ENCODE results near the gene CDHR5.

CDHR5 gene

GRCh38 chr11:643849-644738 is 19.3 kb upstream of the CDHR5 start:
- DNase-seq, result no peak

DNA sequence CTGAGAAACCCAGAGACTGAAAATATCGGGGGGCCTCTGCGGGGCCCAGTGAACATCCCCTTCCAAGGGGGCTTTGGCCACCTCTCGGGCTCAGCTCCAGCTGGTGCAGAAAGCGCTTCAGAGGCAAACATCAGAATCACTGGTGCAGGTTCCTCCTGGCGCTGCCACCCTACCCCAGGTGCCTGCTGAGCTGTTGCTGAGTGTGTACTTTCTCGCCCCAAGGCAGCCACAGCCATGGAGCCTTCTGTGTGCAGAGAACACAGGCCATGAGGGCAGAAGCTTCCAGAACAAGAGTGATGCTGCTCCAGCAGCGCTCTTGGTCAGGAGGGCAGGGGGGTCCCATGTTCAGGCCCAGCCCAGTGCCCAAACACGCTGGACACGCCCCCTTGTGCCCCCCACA is 18.6 kb upstream of the CDHR5 start:
- no peak for DNase-seq

DNA sequence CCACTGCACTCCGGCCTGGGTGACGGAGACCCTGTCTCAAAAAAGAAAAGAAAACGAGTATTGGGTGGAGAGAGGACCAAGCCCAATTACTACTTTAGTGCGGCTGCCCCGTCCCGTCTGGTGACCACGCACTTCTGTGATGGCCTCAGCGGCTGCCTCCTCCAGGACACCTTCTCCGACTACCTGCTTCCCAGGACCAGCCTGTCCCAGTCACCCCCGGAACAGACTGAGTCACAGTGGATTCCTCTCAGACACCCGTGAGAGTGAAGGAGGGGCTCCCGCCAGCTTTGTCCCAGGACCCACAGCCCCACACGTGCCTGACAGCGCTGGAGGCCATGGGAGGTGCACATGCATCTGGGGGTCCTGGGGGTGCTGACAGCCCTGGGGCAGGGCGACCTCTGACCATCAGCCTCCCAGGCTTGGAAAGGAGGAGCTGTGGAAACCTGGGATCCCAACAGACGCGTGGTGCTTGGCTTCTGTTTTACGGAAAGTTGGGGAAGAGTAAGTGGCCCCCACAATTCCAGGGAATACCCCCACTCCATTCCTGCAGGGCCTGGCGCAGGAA is 17.1 kb upstream of the CDHR5 start:
- no peak for DNase-seq

- DNase-seq, result no peak
These were observed 15.4 kb upstream of the CDHR5 start for GRCh38 chr11:640021-640706.

- DNase-seq, result no peak
These were observed 14.7 kb upstream of the CDHR5 start for GRCh38 chr11:639332-639955.

DNA sequence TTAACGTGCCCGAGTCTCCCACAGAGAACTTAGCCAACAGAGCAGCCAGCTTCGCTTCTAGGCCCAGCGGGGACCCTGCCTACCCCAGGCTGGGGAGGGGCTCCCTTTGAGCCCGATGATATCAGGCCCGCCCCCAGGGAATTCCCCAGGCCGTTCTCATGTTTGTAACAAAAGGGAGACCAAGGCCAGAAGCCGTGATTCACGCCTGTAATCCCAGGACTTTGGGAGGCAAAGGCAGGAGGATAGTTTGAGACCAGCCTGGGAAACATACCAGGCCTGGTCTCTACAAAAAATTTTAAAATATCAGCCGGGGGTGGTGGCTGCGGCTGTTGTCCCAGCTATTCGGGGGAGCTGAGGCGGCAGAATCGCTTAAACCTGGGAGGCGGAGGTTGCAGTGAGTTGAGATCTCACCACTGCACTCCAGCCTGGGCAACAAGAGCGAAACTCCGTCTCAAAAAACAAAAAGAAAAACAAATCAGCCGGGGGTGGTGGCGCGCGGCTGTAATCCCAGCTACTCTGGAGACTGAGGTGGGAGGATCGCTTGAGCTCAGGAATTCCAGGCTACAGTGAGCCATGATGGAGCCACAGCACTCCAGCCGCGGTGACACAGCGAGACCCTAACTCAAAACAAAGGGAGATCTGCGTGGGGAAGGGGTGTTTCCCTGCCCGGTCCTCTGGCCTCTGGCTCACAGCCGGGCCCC is 14.0 kb upstream of the CDHR5 start:
- DNase-seq, result no peak

DNA sequence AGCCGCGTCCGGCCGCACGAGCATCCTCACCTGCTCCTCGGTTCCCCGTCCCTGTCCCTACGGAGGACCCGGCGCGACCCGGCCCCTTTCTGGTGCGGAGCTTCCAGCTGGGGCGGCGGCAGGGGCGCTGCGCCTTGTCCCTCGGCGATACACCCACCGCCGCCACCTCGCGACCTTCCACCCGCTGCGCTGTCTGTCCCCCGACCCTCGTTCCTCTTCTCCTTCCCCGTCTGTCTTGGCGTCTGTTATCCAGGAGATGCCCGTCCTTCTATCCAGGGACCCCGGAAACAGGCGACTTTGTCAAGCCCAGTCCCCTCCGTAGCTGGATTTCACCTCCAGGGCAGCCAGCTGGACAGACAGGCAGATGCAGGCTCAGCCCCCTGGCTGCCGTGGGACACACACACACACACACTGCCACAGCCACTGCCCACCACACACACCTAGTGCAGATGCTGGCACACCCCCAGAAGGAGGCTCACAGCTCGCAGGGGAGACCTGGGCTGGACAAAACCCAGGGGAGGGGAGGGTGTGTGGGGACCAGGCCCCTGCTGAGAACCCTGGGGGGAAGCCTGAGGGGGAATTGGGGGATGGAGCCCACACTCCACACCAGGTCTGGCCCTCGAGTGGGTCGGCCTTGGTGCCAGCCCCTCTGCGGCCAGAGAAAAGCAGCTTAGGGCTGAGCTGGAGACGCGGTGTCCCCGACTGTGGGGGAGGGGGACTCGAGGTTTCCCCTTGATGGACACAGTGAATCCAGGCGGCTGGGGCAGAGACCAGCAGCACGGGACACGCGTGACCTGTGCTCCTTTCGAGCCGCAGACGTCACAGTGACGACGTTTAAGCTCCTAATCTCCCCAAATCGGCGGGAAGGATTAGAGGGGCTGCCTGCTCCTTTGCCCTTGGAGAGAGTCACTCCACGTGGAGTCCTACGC is 13.1 kb upstream of the CDHR5 start:
- no peak for DNase-seq

GRCh38 chr11:637333-637592 is 12.5 kb upstream of the CDHR5 start:
- DNase-seq, result no peak

DNA sequence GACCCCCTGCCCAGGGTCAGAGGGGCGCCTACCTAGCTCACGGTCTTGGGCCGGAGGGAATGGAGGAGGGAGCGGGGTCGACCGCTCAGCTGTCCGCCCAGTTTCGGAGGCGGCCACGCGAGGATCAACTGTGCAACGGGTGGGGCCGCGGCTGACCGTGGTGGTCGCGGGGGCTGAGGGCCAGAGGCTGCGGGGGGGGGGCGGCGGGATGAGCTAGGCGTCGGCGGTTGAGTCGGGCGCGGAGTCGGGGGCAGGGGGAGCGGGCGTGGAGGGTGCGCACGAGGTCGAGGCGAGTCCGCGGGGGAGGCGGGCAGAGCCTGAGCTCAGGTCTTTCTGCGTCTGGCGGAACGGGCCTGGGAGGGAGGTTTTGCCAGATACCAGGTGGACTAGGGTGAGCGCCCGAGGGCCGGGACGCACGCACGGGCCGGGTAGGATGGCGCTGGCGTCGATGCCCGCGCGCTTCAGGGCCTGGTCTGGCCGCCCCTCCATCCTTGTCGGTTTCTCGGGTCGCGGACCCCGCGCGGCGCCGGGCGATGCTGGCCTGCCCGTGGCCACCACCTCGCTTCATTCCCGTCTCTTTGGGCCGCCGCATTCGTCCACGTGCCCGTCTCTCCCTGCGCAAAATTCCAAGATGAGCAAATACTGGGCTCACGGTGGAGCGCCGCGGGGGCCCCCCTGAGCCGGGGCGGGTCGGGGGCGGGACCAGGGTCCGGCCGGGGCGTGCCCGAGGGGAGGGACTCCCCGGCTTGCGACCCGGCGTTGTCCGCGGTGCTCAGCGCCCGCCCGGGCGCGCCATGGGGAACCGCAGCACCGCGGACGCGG is 12.0 kb upstream of the CDHR5 start, which contains the start of gene DRD4:
Gene DRD4 (plus strand): TSS at position 759 of the 822 bp plus-strand sequence. CDS start 36 bp downstream, at position 795.
- DNase-seq, result no peak

DNA sequence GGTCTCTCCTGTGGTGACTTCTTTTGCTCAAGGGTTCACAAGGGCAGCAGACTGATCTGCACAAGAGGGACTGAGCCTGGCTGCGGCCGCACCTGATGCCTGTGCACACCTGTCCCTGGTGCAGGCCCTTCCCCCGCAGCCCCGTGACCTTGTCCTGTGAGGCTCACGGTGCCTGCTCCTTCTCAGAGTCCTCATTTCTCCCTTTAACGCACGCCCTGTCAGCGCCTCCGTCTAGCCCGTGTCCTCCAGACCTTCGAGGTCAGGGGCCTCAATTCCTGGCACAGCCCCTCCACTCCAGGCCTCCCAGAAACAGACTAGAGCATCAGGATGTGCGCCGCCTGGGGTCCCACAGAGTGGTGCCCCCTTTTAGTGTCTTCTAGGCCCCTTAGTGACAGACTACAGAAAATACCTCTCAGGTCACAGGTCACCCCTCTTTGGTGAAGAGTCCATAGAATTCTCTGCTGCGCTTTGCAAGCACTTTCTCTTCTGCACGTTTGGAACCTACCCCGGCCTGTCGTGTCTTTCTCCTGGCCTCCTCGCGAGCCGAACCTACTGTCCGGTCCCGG is 11.3 kb upstream of the CDHR5 start:
- DNase-seq, result no peak

DNA sequence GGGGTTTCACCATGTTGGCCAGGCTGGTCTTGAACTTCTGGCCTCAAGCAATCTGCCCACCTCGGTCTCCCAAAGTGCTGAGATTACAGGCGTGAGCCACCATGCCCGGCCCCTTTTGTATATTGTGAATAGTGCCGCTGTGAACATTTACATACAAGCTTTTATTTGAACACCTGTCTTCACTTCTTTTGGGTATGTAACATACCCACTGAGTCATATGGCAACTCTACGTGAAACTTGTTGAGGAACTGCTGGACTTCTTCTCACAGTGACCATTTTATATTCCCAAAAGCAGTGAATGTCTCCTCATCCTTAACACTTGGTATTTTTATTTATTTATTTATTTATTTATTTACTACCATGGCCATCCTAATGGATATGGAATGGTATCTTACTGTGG is 6.1 kb upstream of the CDHR5 start:
- DNase-seq, result no peak

DNA sequence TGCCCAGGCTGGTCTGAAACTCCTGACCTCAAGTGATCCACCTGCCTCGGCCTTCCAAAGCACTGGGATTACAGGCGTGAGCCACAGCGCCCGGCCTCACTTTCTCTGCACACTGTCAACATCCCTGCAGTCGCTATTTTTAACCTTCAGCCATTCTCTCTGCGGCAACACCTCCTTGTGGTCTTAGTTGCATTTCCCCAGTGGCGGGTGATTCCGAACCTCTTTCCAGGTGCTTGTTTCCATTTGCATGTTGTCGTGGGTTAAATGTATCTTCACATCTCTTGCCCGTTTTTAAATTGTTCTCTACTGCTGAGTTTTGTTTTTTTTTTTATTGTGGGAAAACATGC is 4.5 kb upstream of the CDHR5 start:
- DNase-seq, result no peak

DNA sequence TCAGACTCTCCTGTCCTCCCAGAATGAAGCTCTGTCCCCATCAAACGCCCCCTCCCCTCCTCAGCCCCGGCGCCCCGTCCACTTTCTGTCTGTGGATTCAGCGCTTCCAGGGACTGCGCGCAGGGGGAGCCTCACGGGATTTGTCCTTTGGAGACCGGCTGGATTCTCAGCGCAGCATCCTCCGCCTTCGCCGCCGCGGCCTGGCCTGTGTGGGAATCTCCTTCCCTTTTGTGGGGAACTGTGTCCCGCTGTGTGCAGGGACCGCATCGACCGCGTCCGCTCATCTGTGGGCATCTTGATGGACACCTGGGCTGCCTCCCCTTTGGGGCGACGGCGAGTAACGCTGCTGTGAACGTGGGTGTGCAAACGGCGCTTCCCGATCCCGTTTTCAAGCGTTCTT is 3.3 kb upstream of the CDHR5 start:
- no peak for DNase-seq

GRCh38 chr11:627308-627576 is 2.5 kb upstream of the CDHR5 start:
- no peak for DNase-seq

GRCh38 chr11:626475-627307 is 1.9 kb upstream of the CDHR5 start, which contains the start of gene SCT:
TSS of gene SCT (minus strand) at chr11:627181. CDS start at chr11:627143, 38 bp downstream.
- no peak for DNase-seq

DNA sequence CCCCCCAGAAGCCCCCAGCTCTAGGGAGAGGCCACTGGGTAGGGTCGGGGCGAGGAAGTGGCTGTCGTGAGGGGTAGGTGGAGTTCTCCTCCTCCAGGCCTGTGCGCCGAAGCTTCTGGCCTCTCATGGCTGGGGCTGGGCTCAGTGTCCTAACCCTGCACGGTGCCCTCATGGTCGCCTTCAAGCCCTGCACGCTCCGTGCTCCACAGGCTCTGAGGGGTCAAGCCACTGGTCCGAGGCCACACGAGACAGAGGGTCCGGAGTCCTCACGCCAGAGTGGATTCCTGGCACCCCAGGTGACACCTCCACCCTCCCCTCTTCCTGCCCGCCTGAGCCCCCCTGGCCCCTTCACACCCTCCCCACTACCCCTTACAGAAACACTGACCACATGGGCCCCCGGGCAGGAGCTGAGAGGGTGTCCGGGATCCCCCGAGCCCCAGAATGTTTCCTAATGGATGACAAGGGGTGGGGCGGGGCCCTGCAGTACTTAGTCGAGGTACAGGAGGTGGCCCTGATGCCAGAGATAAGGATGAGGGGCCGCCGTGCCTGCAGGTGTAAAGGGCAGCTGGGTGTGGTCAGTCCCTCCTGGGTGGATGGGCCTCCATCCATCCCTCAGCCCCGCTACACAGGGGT is 997 bp upstream of the CDHR5 start:
- no peak for DNase-seq

DNA sequence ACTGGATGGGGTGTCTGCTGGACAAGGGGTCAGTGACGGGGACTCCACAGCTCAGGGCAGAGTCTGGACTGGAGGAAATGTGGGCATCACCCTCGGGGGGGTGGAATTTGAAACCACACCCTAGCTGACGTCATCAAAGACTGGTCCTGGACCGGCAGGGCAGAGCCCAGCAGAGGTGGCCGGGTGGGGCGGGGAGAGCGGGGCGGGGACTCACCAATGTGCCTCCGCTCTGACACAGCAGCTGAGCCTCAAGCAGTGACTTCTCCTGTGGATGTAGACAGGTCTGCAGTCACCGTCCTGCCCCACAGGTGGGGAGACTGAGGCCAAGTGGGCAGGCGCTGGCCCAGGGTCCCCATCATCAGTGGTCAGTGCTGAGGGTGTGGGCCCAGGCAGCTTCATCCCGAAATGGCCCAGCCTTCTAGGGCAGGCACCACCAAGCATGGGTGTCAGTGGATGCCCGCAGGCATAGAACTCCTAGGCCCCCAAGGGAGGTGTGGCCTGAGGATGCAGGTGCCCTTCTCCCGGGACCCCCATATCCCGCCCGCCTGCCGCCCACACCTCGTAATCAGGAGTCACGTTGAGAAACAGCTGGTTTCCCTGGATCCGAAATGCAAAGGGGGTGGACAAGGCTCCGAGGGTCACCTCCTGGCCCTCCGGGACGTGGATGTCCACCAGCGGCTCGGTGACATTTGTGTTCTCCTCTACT is 603 bp downstream of the CDHR5 start:
- DNase-seq, result no peak

DNA sequence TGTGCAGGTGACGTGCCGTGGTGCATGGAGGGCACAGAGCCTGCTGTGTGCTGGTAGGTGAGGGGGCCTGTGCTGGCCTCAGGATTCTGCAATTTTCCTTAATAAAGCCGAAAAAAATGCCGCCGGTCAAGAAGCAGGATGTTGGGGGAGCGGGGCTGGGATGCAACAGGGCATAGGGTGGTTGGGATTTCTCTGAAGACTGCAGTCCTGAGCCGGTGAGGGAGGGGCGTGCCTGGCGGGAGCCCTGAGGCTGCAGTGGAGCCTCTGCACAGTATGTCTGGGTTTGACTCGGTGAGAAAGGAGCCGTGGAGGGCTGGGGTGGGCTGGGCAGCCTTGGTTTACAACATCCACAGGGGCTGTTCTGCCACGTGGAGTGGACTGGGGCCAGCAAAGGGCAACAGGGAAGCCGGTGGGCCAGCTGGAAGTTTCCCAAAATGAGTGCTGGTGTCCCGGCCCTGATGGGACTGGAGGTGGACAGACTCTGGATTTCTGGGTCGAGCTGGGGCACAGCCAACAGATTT is 1.3 kb downstream of the CDHR5 start:
- DNase-seq, result no peak

- DNase-seq, result no peak
These were observed 2.9 kb downstream of the CDHR5 start for GRCh38 chr11:621838-622237.
